NCI-H146 (cell line): ENCODE data around the gene CLEC18C.
"Not testable (repeated sequence)": the region's sequence is repeated elsewhere in the genome, so short reads cannot be mapped to it uniquely, and the experiment has no call there.

Experiments
- DNase-seq: peaks from one replicate; lab custom pipeline; 2025; lab: John Stamatoyannopoulos, UW

CLEC18C gene

GRCh38 chr16:70218586-70218985 lies 45.0 kb downstream of the CLEC18C start:
- not testable (repeated sequence) for DNase-seq

- not testable (repeated sequence) for DNase-seq
Observed at GRCh38 chr16:70222574-70222973, 49.0 kb downstream of the CLEC18C start.

GRCh38 chr16:70223216-70223615 lies 49.6 kb downstream of the CLEC18C start:
- not testable (repeated sequence) for DNase-seq

GRCh38 chr16:70223971-70224513 lies 50.5 kb downstream of the CLEC18C start:
- not testable (repeated sequence) for DNase-seq

- DNase-seq: not testable (repeated sequence)
Observed at GRCh38 chr16:70224645-70225044, 51.1 kb downstream of the CLEC18C start.

- DNase-seq: not testable (repeated sequence)
Observed at GRCh38 chr16:70225430-70225829, 51.8 kb downstream of the CLEC18C start.

GRCh38 chr16:70226024-70226423 lies 52.4 kb downstream of the CLEC18C start:
- not testable (repeated sequence) for DNase-seq

- not testable (repeated sequence) for DNase-seq
Observed at GRCh38 chr16:70231831-70232230, 58.2 kb downstream of the CLEC18C start.
